Mesendoderm (in vitro differentiated cells): ENCODE results near the gene SLC16A12.

ENCODE experiments used
- DNase-seq: peaks from one replicate; pipeline ENCODE4 v3.0.0; 2013
- H2AK5ac ChIP-seq: 2 replicates; pipeline ENCODE4 v1.6.1; 2013; ENCODE audit warnings: low read length, inconsistent platforms
- H2BK120ac ChIP-seq: 2 replicates; pipeline ENCODE4 v1.6.1; 2013; ENCODE audit warnings: low read depth, mild to moderate bottlenecking, low read length, moderate library complexity, mixed read lengths
- H2BK15ac ChIP-seq: replicated peaks from 2 replicates; pipeline ENCODE4 v1.6.1; 2013; ENCODE audit warnings: low read depth, mild to moderate bottlenecking, moderate library complexity
- H2BK5ac ChIP-seq: 2 replicates; pipeline ENCODE4 v1.6.1; 2013; ENCODE audit warnings: low read length, inconsistent platforms
- H3K18ac ChIP-seq: 2 replicates; pipeline ENCODE4 v1.6.1; 2013; ENCODE audit warnings: mild to moderate bottlenecking, low read length, mixed read lengths
- H3K23ac ChIP-seq: one replicate; pipeline ENCODE4 v1.6.1; 2013; ENCODE audit warnings: low read length
- H3K27ac ChIP-seq: 2 replicates; pipeline ENCODE4 v1.5.1; 2013; ENCODE audit warnings: low read depth, mild to moderate bottlenecking, inconsistent platforms, low read length, moderate library complexity
- H3K27me3 ChIP-seq: 2 replicates; pipeline ENCODE4 v1.6.1; 2013; ENCODE audit warnings: low read length, control low read depth, mild to moderate bottlenecking, inconsistent platforms; ENCODE audit not compliant: insufficient read depth, poor library complexity
- H3K36me3 ChIP-seq: 2 replicates; pipeline ENCODE4 v1.6.1; 2013; ENCODE audit warnings: low read length, inconsistent platforms; ENCODE audit not compliant: control insufficient read depth, insufficient read depth
- H3K4ac ChIP-seq: one replicate; pipeline ENCODE4 v1.6.1; 2013; ENCODE audit warnings: low read depth, mild to moderate bottlenecking, low read length, moderate library complexity
- H3K4me1 ChIP-seq: 2 replicates; pipeline ENCODE4 v1.6.1; 2013; ENCODE audit warnings: low read depth, low read length, inconsistent platforms; ENCODE audit not compliant: control insufficient read depth
- H3K4me2 ChIP-seq: 2 replicates; pipeline ENCODE4 v1.6.1; 2013; ENCODE audit warnings: low read length
- H3K4me3 ChIP-seq: 2 replicates; pipeline ENCODE4 v1.5.1; 2013; ENCODE audit warnings: mild to moderate bottlenecking, low read length
- H3K56ac ChIP-seq: one replicate; pipeline ENCODE4 v1.6.1; 2013; ENCODE audit warnings: low read length
- H3K79me1 ChIP-seq: 2 replicates; pipeline ENCODE4 v1.6.1; 2013; ENCODE audit warnings: low read length, inconsistent platforms
- H3K79me2 ChIP-seq: 2 replicates; pipeline ENCODE4 v1.6.1; 2013; ENCODE audit warnings: mild to moderate bottlenecking, low read length; ENCODE audit not compliant: control insufficient read depth, insufficient read depth
- H3K9ac ChIP-seq: 2 replicates; pipeline ENCODE4 v1.6.1; 2013; ENCODE audit warnings: low read length, inconsistent platforms
- H4K5ac ChIP-seq: one replicate; pipeline ENCODE4 v1.6.1; 2013; ENCODE audit warnings: low read length
- H4K8ac ChIP-seq: one replicate; pipeline ENCODE4 v1.6.1; 2013; ENCODE audit warnings: low read depth, mild to moderate bottlenecking, control low read depth, low read length, moderate library complexity
- WGBS: extraction: QIAGEN DNeasy Blood & Tissue Kit; methylation state at CpG from one replicate; pipeline ENCODE4 v1.1.7; 2013; ENCODE audit warnings: low lambda C conversion rate, missing lambda C conversion rate; ENCODE audit not compliant: insufficient coverage; ENCODE audit errors: extremely low coverage; 5-methylcytosine and 5-hydroxymethylcytosine counted together

The SLC16A12 gene

GRCh38 chr10:89554433-89554832, 19.0 kb upstream of the SLC16A12 start:
- H3K4me1 ChIP-seq, result no peaks in the 10 kb centered on the region
- no peak overlapping the region for H2BK15ac ChIP-seq
- no CpG with 5 or more reads among the region's 1 CpG for WGBS
- H3K27ac ChIP-seq, result no peak overlapping the region
- no peak overlapping the region for H4K8ac ChIP-seq
- H3K79me1 ChIP-seq, result no peaks in the 10 kb centered on the region
- H3K79me2 ChIP-seq, result no peaks in the 10 kb centered on the region
- no peak for DNase-seq
- H3K9ac ChIP-seq, result no peak overlapping the region
- H3K36me3 ChIP-seq, result no peaks in the 10 kb centered on the region
- H3K27me3 ChIP-seq, result no peaks in the 10 kb centered on the region
- no peak overlapping the region for H3K4me2 ChIP-seq
- no peak overlapping the region for H3K56ac ChIP-seq
- no peak overlapping the region for H3K4me3 ChIP-seq
- H3K4ac ChIP-seq, result no peak overlapping the region
- no peak overlapping the region for H2BK5ac ChIP-seq
- H4K5ac ChIP-seq, result no peak overlapping the region
- no peak overlapping the region for H2BK120ac ChIP-seq
- no peak overlapping the region for H3K18ac ChIP-seq
- no peak overlapping the region for H2AK5ac ChIP-seq
- no peak overlapping the region for H3K23ac ChIP-seq

GRCh38 chr10:89553064-89553734, 17.8 kb upstream of the SLC16A12 start:
- no peak for DNase-seq
- WGBS, result no CpG with 5 or more reads among the region's 5 CpGs
- no peak overlapping the region for H3K27ac ChIP-seq

GRCh38 chr10:89552213-89552612, 16.8 kb upstream of the SLC16A12 start:
- no peak overlapping the region for H3K18ac ChIP-seq
- no peak overlapping the region for H3K4ac ChIP-seq
- no peak overlapping the region for H2AK5ac ChIP-seq
- no peak overlapping the region for H4K5ac ChIP-seq
- no peaks in the 10 kb centered on the region for H3K4me1 ChIP-seq
- no CpG with 5 or more reads among the region's 4 CpGs for WGBS
- no peaks in the 10 kb centered on the region for H3K27me3 ChIP-seq
- no peaks in the 10 kb centered on the region for H3K36me3 ChIP-seq
- H3K56ac ChIP-seq, result no peak overlapping the region
- H3K9ac ChIP-seq, result no peak overlapping the region
- no peak overlapping the region for H3K4me3 ChIP-seq
- no peaks in the 10 kb centered on the region for H3K79me2 ChIP-seq
- no peak overlapping the region for H3K4me2 ChIP-seq
- H3K23ac ChIP-seq, result no peak overlapping the region
- H2BK5ac ChIP-seq, result no peak overlapping the region
- H2BK15ac ChIP-seq, result no peak overlapping the region
- no peak overlapping the region for H3K27ac ChIP-seq
- no peak for DNase-seq
- H2BK120ac ChIP-seq, result no peak overlapping the region
- no peak overlapping the region for H4K8ac ChIP-seq
- H3K79me1 ChIP-seq, result no peaks in the 10 kb centered on the region

More at GRCh38 chr10:89553064-89553734, 17.8 kb upstream of the SLC16A12 start:
- H3K56ac ChIP-seq, result no peak overlapping the region
- H4K5ac ChIP-seq, result no peak overlapping the region
- no peak overlapping the region for H4K8ac ChIP-seq
- H3K4me1 ChIP-seq, result no peaks in the 10 kb centered on the region
- no peak overlapping the region for H3K18ac ChIP-seq
- H3K36me3 ChIP-seq, result no peaks in the 10 kb centered on the region
- H3K79me2 ChIP-seq, result no peaks in the 10 kb centered on the region
- no peak overlapping the region for H2BK5ac ChIP-seq
- H2AK5ac ChIP-seq, result no peak overlapping the region
- H3K9ac ChIP-seq, result no peak overlapping the region
- no peak overlapping the region for H3K4me3 ChIP-seq
- no peaks in the 10 kb centered on the region for H3K79me1 ChIP-seq
- no peak overlapping the region for H2BK120ac ChIP-seq
- no peaks in the 10 kb centered on the region for H3K27me3 ChIP-seq
- H2BK15ac ChIP-seq, result no peak overlapping the region
- H3K23ac ChIP-seq, result no peak overlapping the region
- no peak overlapping the region for H3K4me2 ChIP-seq
- no peak overlapping the region for H3K4ac ChIP-seq

GRCh38 chr10:89550509-89550908, 15.1 kb upstream of the SLC16A12 start:
- no CpG with 5 or more reads among the region's 5 CpGs for WGBS
- H2BK120ac ChIP-seq, result no peak overlapping the region
- H3K23ac ChIP-seq, result no peak overlapping the region
- H2BK15ac ChIP-seq, result no peak overlapping the region
- no peak overlapping the region for H4K5ac ChIP-seq
- H3K18ac ChIP-seq, result no peak overlapping the region
- no peak overlapping the region for H2BK5ac ChIP-seq
- H3K27me3 ChIP-seq, result no peaks in the 10 kb centered on the region
- no peaks in the 10 kb centered on the region for H3K4me1 ChIP-seq
- H3K56ac ChIP-seq, result no peak overlapping the region
- no peak for DNase-seq
- no peaks in the 10 kb centered on the region for H3K79me1 ChIP-seq
- no peak overlapping the region for H4K8ac ChIP-seq
- no peak overlapping the region for H3K27ac ChIP-seq
- H3K4me2 ChIP-seq, result no peak overlapping the region
- H3K4ac ChIP-seq, result no peak overlapping the region
- no peaks in the 10 kb centered on the region for H3K36me3 ChIP-seq
- H2AK5ac ChIP-seq, result no peak overlapping the region
- H3K79me2 ChIP-seq, result no peaks in the 10 kb centered on the region
- H3K9ac ChIP-seq, result no peak overlapping the region
- H3K4me3 ChIP-seq, result no peak overlapping the region

- Histone ChIP-seq H3K4me1 (no peaks in the 10 kb centered on the region), H3K79me1 (no peaks in the 10 kb centered on the region), H2BK15ac (no peak overlapping the region), H3K4ac (no peak overlapping the region), H3K4me3 (no peak overlapping the region), H4K5ac (no peak overlapping the region), H2BK120ac (no peak overlapping the region), H3K56ac (no peak overlapping the region), H3K18ac (no peak overlapping the region), H3K27ac (no peak overlapping the region), H3K23ac (no peak overlapping the region), H3K4me2 (no peak overlapping the region), H3K27me3 (no peaks in the 10 kb centered on the region), H2BK5ac (no peak overlapping the region), H2AK5ac (no peak overlapping the region), H4K8ac (no peak overlapping the region), H3K9ac (no peak overlapping the region), H3K36me3 (no peaks in the 10 kb centered on the region), H3K79me2 (no peaks in the 10 kb centered on the region)
- no peak for DNase-seq
- no CpG with 5 or more reads among the region's 1 CpG for WGBS
These were observed 14.1 kb upstream of the SLC16A12 start for GRCh38 chr10:89549510-89549909.

- no peak overlapping the region for H2AK5ac ChIP-seq
- no peak overlapping the region for H2BK5ac ChIP-seq
- no peaks in the 10 kb centered on the region for H3K36me3 ChIP-seq
- H2BK15ac ChIP-seq, result no peak overlapping the region
- no peaks in the 10 kb centered on the region for H3K79me2 ChIP-seq
- H3K56ac ChIP-seq, result no peak overlapping the region
- DNase-seq, result no peak
- no peaks in the 10 kb centered on the region for H3K79me1 ChIP-seq
- H3K18ac ChIP-seq, result no peak overlapping the region
- H3K27ac ChIP-seq, result no peak overlapping the region
- no peaks in the 10 kb centered on the region for H3K4me1 ChIP-seq
- no peak overlapping the region for H2BK120ac ChIP-seq
- H4K8ac ChIP-seq, result no peak overlapping the region
- no peak overlapping the region for H3K9ac ChIP-seq
- H3K4ac ChIP-seq, result no peak overlapping the region
- WGBS, result no CpG with 5 or more reads among the region's 6 CpGs
- no peak overlapping the region for H3K23ac ChIP-seq
- no peak overlapping the region for H3K4me2 ChIP-seq
- H3K27me3 ChIP-seq, result no peaks in the 10 kb centered on the region
- H4K5ac ChIP-seq, result no peak overlapping the region
- no peak overlapping the region for H3K4me3 ChIP-seq
These were observed 13.3 kb upstream of the SLC16A12 start for GRCh38 chr10:89548673-89549072.
